Femur (tissue), 1 donor: ENCODE measurements around the gene KXD1.
"Not testable (repeated sequence)": the region's sequence is repeated elsewhere in the genome, so short reads cannot be mapped to it uniquely, and the experiment has no call there.

ENCODE experiments used
- DNase-seq: peaks from one replicate; pipeline ENCODE4 v3.0.0-alpha.2; 2017

Gene KXD1

GRCh38 chr19:18587561-18587960 is 29.9 kb downstream of the KXD1 start:
- no peak for DNase-seq

GRCh38 chr19:18587962-18588610 is 30.4 kb downstream of the KXD1 start:
- no peak for DNase-seq

GRCh38 chr19:18588611-18589379 is 31.1 kb downstream of the KXD1 start, which contains the start of gene REX1BD:
Gene REX1BD, plus strand, starts transcription at chr19:18588798. Its CDS starts 4 bp downstream, at chr19:18588802.
- DNase-seq: peak; percentile 93

- peak; percentile 83 for DNase-seq
These were observed 32.0 kb downstream of the KXD1 start for GRCh38 chr19:18589380-18590272.

- peak; percentile 92 for DNase-seq
These were observed 32.9 kb downstream of the KXD1 start for GRCh38 chr19:18590273-18591272.

GRCh38 chr19:18591735-18592385 is 34.2 kb downstream of the KXD1 start:
- no peak for DNase-seq

DNA sequence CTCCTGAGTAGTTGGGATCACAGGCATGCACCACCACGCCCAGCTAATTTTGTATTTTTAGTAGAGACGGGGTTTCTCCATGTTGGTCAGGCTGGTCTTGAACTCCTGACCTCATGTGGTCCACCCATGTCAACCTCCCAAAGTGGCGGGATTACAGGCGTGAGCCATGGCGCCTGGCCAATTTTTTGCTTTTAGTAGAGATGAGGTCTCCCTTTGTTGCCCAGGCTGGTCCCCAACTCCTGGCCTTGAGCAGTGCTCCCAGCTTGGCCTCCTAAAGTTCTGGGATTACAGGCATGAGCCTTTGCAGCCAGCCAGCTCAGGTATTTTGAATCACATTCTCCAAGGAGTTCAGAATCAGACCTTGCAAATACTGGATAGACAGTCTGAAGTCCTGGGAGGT is 35.1 kb downstream of the KXD1 start:
- DNase-seq: not testable (repeated sequence)

GRCh38 chr19:18593367-18594095 is 35.9 kb downstream of the KXD1 start:
- no peak for DNase-seq

DNA sequence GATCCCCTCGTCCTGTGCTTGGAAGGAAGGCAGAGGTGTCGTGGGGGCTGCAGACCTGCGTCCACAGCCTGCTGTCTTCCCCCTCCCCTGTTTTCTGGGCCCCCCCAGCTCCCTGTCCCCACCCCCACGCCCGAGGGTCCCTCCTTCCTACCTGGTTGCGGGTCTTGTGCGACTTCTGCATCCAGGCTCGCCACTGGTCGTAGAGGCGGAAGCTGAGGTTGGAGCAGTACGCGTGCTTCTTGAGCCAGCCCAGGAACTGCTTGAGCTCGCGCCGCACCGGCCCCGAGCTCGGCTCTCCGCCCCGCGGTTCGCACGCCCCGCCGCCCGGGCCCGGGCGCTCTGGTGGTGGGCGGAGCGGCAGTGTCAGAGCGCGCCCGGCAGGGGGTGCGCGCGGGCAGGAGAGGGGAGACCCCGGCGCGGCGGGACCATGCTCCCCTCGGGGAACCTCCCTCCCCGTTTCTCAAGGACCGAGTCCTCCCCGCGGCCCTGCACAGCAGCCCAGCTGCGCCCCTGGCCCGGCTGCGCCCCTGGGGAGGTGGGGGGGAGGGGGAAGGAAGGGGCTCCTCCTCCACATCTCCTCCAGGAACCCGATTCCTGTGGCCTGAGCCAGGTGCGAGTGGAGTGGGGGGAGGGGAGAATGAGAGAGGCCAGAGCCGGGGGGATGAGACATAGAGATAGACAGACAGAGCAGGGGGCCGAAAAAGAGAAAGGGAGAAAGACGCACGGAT is 36.6 kb downstream of the KXD1 start:
- peak; percentile 86 for DNase-seq

DNA sequence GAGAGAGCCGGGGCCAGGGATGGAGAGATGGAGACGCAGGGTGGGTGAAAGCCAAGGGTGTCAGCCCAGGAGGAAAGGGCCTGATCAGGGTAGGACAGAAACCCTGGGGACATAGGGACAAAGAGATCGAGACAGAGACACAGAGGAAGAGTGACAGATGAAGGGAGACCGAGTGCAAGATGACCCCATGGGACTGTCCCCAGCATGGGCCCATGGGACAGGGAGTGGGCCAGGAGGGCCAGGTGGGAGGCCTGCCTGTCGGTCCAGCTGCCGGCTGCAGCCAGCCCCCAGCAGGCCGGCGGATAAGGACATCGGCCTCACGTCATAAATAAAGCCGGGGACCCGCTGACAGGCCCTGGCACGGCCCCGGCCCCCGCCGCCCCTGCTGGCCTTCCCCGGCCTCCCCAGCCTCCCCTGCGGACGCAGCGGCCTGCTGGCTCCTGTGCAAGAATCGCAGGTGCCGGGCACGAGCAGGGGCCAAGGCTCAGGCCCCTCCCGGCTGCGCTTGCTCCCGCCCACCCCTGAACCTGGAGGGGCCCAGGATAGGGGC is 37.2 kb downstream of the KXD1 start:
- peak; percentile 66 for DNase-seq

- no peak for DNase-seq
These were observed 37.8 kb downstream of the KXD1 start for GRCh38 chr19:18595475-18595874.

DNA sequence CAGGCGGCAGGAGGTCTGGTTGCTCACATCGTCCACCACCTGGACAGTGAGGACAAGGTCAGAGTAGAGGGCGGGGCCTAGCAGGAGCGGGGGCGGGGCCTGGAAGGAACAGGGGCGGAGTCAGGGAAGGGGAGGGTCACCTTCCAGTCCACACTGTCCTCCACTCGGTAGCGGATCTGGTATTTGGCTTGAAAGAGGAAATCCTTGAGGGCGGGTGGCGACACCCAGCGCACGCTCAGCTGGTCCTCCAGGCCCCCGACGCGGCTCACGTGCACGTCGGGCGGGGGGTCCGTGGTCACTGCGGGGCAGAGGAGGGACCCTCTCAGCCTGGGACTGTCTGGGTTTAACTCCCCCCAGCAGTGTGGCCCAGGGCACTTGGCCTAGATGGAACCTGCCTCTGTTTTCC is 39.1 kb downstream of the KXD1 start:
- DNase-seq: no peak

GRCh38 chr19:18597809-18598660 is 40.4 kb downstream of the KXD1 start:
- no peak for DNase-seq

- no peak for DNase-seq
These were observed 41.8 kb downstream of the KXD1 start for GRCh38 chr19:18599485-18599884.

- DNase-seq: not testable (repeated sequence)
These were observed 43.2 kb downstream of the KXD1 start for GRCh38 chr19:18600692-18601397.

GRCh38 chr19:18601875-18602274 is 44.2 kb downstream of the KXD1 start:
- DNase-seq: no peak

DNA sequence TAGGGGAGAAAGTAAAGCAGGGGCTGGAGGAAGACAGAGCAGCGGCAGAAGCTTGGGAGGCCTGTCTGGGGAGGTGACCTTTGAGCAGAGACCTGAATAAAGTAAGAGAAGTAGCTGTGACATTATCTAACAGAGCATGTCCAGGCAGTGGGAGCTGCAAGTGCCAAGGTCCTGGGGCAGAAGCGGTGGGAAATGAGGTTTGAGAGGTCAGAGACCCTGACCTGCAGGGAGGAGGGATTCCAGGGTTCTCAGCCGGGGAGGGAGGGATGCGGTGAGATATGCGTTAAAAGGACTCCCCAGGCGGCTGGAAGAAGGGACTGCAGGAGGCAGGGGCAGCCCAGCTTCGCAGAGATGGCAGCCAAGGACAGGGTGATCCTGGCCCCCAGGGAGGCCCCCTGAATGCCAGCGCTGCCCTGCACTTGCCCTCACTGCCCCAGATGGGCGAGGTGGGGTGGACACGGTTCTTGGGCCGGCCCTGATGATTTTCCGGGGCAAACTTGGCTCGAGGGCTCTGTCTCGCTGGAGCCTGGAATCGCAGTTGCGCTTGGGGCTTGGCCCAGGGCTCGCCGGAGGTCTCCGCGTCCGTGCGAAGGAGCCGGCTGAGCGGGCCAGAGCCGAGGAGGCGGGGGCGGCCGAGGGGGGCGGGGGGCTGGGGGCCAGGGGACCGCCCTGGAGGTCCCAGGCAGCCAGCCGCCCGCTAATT is 45.7 kb downstream of the KXD1 start:
- DNase-seq: no peak
